ENCODE measurements around the gene KLK8.
"Not testable (repeated sequence)": the region's sequence is repeated elsewhere in the genome, so short reads cannot be mapped to it uniquely, and the experiment has no call there.

KLK8 gene

DNA sequence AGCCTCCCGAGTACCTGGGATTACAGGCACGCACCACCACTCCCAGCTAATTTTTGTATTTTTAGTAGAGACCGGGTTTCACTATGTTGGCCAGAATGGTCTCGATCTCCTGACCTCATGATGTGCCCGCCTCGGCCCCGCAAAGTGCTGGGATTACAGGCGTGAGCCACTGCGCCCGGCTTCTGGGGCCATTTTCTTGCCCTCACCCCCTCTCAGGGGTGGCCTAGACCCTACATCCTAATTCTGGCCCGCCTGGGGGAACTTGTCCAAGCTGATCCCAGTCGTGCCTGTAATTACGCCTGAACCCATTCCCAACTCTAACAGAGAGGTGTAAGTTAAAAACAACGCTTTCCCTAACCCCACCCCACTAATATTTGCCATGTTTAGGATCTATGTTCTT is 17.0 kb downstream of the KLK8 start:
- DNase-seq (ENCODE audit: low read depth in 2 of 3, low spot score in 1 of 3): not testable (repeated sequence)

DNA sequence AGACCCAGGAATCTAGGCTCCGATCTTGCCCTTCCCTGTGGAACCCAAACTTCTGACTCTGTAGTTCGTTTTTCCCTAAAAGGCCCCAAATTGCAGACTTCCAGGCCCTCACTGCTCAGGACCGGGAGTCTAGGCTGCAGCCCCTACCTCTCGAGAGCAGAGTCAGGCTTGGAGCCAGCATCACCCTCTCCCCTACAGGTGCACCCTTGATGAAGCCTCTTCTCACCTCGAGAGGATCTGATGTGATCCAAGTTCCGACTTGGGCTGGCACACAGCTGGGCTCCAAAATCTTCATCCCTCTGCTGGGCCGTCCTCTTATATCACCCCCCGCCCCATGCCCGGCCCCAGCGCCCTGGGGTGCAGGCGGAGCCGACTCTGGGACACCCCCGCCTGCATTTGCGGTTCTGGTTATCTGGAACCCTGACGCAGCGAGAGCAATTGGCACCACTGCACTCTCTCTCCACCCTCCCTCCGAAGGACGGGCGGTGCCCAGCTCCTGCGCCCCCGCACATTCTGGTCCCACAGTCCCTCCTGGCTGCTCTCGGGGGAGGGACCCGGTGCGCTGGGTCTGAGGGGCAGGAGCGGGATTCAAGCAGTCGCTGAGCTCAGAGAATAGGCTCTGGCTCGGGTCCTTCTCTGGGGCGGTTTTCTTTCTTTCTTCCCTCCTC is 17.6 kb downstream of the KLK8 start, which contains the start of gene KLK7:
Gene KLK7 (minus strand): TSS at position 293 of the 668 bp plus-strand sequence. CDS start 1,518 bp downstream, outside the sequence.
- no peak for DNase-seq (ENCODE audit: low read depth in 2 of 3, low spot score in 1 of 3)

- no peak for DNase-seq (ENCODE audit: low read depth in 2 of 3, low spot score in 1 of 3)
Observed at GRCh38 chr19:50982186-50982585, 19.2 kb downstream of the KLK8 start.

DNA sequence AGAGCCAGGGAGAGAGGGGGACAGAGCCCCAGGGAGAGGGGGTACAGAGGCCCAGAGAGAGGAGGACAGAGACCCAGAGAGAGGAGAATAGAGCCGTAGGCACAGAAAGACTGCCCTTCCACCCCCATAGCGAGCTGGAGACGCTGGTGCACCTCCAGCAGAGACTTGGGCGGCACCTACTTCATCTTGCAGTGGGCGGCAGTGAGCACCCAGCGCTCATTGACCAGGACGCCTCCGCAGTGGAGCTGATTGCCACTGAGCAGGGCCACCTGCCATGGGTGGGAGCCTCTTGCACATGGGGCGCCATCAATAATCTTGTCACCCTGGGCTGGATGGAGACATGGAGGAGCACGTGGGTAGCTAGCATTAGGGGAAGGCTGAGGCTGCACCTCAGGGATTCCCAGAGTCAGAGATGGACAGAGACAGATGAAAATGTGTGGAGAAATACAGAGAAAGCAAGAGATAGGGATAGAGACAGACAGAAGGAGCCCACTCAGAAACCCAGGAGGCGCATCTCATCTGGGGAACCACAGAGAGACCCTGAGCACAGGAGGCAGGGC is 19.7 kb downstream of the KLK8 start:
- no peak for DNase-seq (ENCODE audit: low read depth in 2 of 3, low spot score in 1 of 3)

- no peak for DNase-seq (ENCODE audit: low read depth in 2 of 3, low spot score in 1 of 3)
Observed at GRCh38 chr19:50980208-50980607, 21.2 kb downstream of the KLK8 start.

GRCh38 chr19:50979758-50980157 is 21.6 kb downstream of the KLK8 start:
- DNase-seq (ENCODE audit: low read depth in 2 of 3, low spot score in 1 of 3): no peak

GRCh38 chr19:50978772-50979390 is 22.5 kb downstream of the KLK8 start:
- DNase-seq (ENCODE audit: low read depth in 2 of 3, low spot score in 1 of 3): no peak

- no peak for DNase-seq (ENCODE audit: low read depth in 2 of 3, low spot score in 1 of 3)
Observed at GRCh38 chr19:50977626-50978025, 23.8 kb downstream of the KLK8 start.

GRCh38 chr19:50975766-50976165 is 25.6 kb downstream of the KLK8 start:
- DNase-seq (ENCODE audit: low read depth in 2 of 3, low spot score in 1 of 3): no peak

- DNase-seq (ENCODE audit: low read depth in 2 of 3, low spot score in 1 of 3): no peak
Observed at GRCh38 chr19:50974702-50975556, 26.5 kb downstream of the KLK8 start.

- no peak for DNase-seq (ENCODE audit: low read depth in 2 of 3, low spot score in 1 of 3)
Observed at GRCh38 chr19:50972795-50973376, 28.5 kb downstream of the KLK8 start.

DNA sequence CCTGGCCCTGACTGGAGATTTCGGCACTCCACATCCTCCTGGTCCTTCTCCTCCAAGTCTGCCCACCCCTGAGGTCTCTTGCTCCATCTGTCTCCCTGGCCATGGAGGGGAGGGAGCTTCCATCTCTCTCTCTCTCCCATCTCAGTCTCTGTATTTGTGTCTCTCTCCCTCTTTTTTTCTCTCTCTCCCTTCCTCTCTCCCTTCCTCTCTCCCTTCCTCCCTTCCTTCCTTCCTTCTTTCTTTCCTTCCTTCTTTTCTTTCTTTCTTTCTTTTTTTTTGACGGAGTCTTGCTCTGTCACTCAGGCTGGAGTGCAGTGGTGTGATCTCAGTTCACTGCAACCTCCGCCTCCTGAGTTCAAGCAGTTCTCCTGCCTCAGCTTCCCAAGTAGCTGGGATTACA is 31.6 kb downstream of the KLK8 start:
- DNase-seq (ENCODE audit: low read depth in 2 of 3, low spot score in 1 of 3): not testable (repeated sequence)

GRCh38 chr19:50969413-50969760 is 32.0 kb downstream of the KLK8 start, which contains the start of gene KLK6:
Gene KLK6 (minus strand): TSS chr19:50969591. CDS start chr19:50968104, 1,487 bp downstream.
- DNase-seq (ENCODE audit: low read depth in 2 of 3, low spot score in 1 of 3): no peak

- DNase-seq (ENCODE audit: low read depth in 2 of 3, low spot score in 1 of 3): no peak
Observed at GRCh38 chr19:50968716-50969412, 32.5 kb downstream of the KLK8 start.

- no peak for DNase-seq (ENCODE audit: low read depth in 2 of 3, low spot score in 1 of 3)
Observed at GRCh38 chr19:50967929-50968715, 33.3 kb downstream of the KLK8 start.

DNA sequence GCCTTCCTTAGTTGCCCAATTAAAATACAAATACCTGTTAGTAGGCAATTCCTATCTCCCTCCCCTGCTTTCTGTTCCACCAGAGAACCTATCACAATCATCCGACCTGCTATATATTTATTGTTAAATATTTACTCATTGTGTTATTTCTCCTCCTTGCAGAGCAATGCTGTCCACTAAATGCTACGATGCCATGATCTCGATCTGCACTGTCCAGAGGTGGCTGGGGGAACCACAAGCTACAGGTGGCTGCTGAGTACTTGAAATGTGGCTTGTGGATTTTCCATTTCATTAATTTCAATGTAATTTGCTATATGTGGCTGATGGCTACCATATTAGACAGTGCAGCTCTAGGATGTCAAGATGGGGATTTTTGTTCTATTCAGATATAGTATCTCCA is 37.1 kb downstream of the KLK8 start:
- DNase-seq (ENCODE audit: low read depth in 2 of 3, low spot score in 1 of 3): no peak

GRCh38 chr19:50963381-50963780 is 38.0 kb downstream of the KLK8 start:
- no peak for DNase-seq (ENCODE audit: low read depth in 2 of 3, low spot score in 1 of 3)

GRCh38 chr19:50962245-50962644 is 39.2 kb downstream of the KLK8 start:
- DNase-seq (ENCODE audit: low read depth in 2 of 3, low spot score in 1 of 3): no peak

GRCh38 chr19:50959731-50960500 is 41.5 kb downstream of the KLK8 start:
- no peak for DNase-seq (ENCODE audit: low read depth in 2 of 3, low spot score in 1 of 3)
